ENCODE results near the gene CARD9. TPM values are rescaled to one million over a fixed set of nuclear protein-coding genes. Genes with fewer than 3 reads are reported as not detected.

CARD9 gene
- total and polyA plus RNA-seq, 2 of the 8 experiments (the other 6 are each of a cell fraction or from before 2014, with no cell fraction given) = 0.15 to 1.1 TPM

DNA sequence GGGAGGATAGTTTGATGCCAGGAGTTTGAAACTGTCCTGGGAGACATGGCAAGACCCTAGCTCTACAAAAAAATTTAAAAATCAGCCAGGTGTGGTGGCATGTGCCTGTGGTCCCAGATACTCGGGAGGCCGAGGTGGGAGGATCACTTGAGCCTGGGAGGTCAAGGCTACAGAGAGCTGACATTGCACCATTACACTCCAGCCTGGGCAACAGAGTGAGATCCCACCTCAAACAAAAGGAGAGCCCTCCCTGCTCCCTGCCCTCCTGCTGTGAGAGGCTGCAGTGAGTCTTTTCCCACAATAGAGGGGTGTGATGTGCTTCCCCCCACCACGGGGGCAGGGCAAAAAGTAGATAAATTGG lies 59.4 kb downstream of the CARD9 start:
- ChIA-PET POLR2A (ENCODE audit: partially characterized antibody) (interaction anchor here (0.8 kb wide), 1 partner anchor 55 kb away, joined by 3 read pairs; no protein-coding TSS in a partner anchor), CTCF (ENCODE audit: partially characterized antibody) (interaction anchor here (0.9 to 4.9 kb wide), 9 partner anchors 9 to 87 kb away, joined by 3 to 46 read pairs (median 7); no protein-coding TSS in a partner anchor)
- Histone ChIP-seq H2AFZ (ENCODE audit: low read length) (no peak overlapping the region), H3K4me2 (ENCODE audit: insufficient read depth in 1 of 2, low read depth in 2 of 2, low read length in 2 of 2) (no peak overlapping the region), H3K23ac (ENCODE audit: insufficient read length) (no peak overlapping the region), H3K79me2 (ENCODE audit: control insufficient read depth in 1 of 2, insufficient read depth in 2 of 2, low read length in 2 of 2) (no peaks in the 10 kb centered on the region), H3K4ac (replicated peaks; ENCODE audit: insufficient read length, low read depth, low read length) (no peak overlapping the region), H4K5ac (ENCODE audit: insufficient read length, low read depth, low read length) (no peak overlapping the region), H2AK5ac (ENCODE audit: low read depth, low read length) (no peak overlapping the region), H2BK12ac (ENCODE audit: low read depth, low read length) (no peak overlapping the region), H4K20me1 (replicated peaks in 1 of 2; ENCODE audit: control insufficient read depth in 1 of 2, insufficient read depth in 2 of 2, low read length in 2 of 2) (peaks cover 0 to 5% of the 10 kb centered on the region in 2 experiments), H3K14ac (ENCODE audit: insufficient read length) (no peak overlapping the region), H3K18ac (ENCODE audit: extremely low read depth, low read length) (no peak overlapping the region), H3K4me1 (replicated peaks in 1 of 4; ENCODE audit: control insufficient read depth in 3 of 4, insufficient read depth in 4 of 4, low read length in 3 of 4) (0 out of 7 replicates have a peak, but pooled peaks cover 0 to 3% (median 0%) of the 10 kb centered on the region in 4 experiments), H2BK20ac (ENCODE audit: low read length) (no peak overlapping the region), H3K9ac (replicated peaks in 1 of 4; ENCODE audit: extremely low read depth in 1 of 4, low read depth in 3 of 4, low read length in 3 of 4) (no peak overlapping the region), H3K9me3 (ENCODE audit: insufficient read depth in 2 of 2, low read depth in 1 of 2, low read length in 1 of 2) (peaks cover 13 to 19% of the 10 kb centered on the region in 2 experiments), H3K79me1 (ENCODE audit: low read depth, low read length) (no peaks in the 10 kb centered on the region), H3K27me3 (replicated peaks in 1 of 4; ENCODE audit: control insufficient read depth in 3 of 4, extremely low read depth in 1 of 4, insufficient read depth in 3 of 4, low read length in 3 of 4) (no peaks in the 10 kb centered on the region; a peak in 1 of 7 replicates), H2BK5ac (ENCODE audit: low read depth, low read length) (no peak overlapping the region), H3K4me3 (ENCODE audit: extremely low read depth in 1 of 4, insufficient read depth in 2 of 4, low read depth in 3 of 4, low read length in 4 of 4) (no peak overlapping the region), H3K36me3 (ENCODE audit: control insufficient read depth in 2 of 4, insufficient read depth in 4 of 4, low read length in 3 of 4) (no peaks in the 10 kb centered on the region; a peak in 1 of 8 replicates), H4K91ac (replicated peaks; ENCODE audit: insufficient read length, low read length) (no peak overlapping the region), H2BK15ac (ENCODE audit: low read length) (no peak overlapping the region), H2BK120ac (replicated peaks; ENCODE audit: low read depth, low read length) (no peak overlapping the region), H4K8ac (ENCODE audit: extremely low read depth, insufficient read depth, low read length) (no peak overlapping the region), H3K23me2 (ENCODE audit: low read depth, low read length) (peaks cover 8% of the 10 kb centered on the region; the same call in 1 of the 2 replicates), H3K56ac (replicated peaks; ENCODE audit: insufficient read length, low read depth, low read length) (no peak overlapping the region), H3K27ac (ENCODE audit: low read depth, low read length) (no peak overlapping the region)
- 74% methylated on average over 3 of the region's 3 CpGs; no CpG with 5 or more reads in 1 of the 2 experiments for WGBS, 2 experiments (ENCODE audit: extremely low coverage in 1 of 2, insufficient coverage in 1 of 2, insufficient read length in 1 of 2, insufficient replicate concordance in 2 of 2, low coverage in 1 of 2, low lambda C conversion rate in 2 of 2, missing lambda C conversion rate in 1 of 2)
- FAIRE-seq (no peak), DNase-seq (ENCODE audit: low read depth in 1 of 2, low spot score in 2 of 2) (no peak)
- TF ChIP-seq RBBP5 (IDR thresholded peaks at IDR 0.05; ENCODE audit: borderline replicate concordance, low read depth, low read length) = no peak
- TF ChIP-seq RAD21 (IDR thresholded peaks at IDR 0.05 in 1 of 2, conservative IDR thresholded peaks at IDR 0.05 in 1 of 2; ENCODE audit: low read depth in 2 of 2, low read length in 2 of 2) = no peak
- TF ChIP-seq KDM5A (IDR thresholded peaks at IDR 0.05; ENCODE audit: low read length) = no peak
- no peak for TF ChIP-seq RXRA (IDR thresholded peaks at IDR 0.05; ENCODE audit: insufficient read depth, low read depth, low read length)
- no peak for TF ChIP-seq EGR1 (IDR thresholded peaks at IDR 0.05; ENCODE audit: borderline replicate concordance, low read depth, low read length)
- no peak for TF ChIP-seq POU5F1 (IDR thresholded peaks at IDR 0.05; ENCODE audit: low read depth, low read length)
- TF ChIP-seq JUN (IDR thresholded peaks at IDR 0.05; ENCODE audit: low read depth, low read length) = no peak
- TF ChIP-seq MAFK (IDR thresholded peaks at IDR 0.05; ENCODE audit: low read depth, low read length) = no peak
- no peak for TF ChIP-seq NANOG (IDR thresholded peaks at IDR 0.05; ENCODE audit: insufficient read depth, low read depth, low read length, poor library complexity, severe bottlenecking)
